HG02852 (cell line): ENCODE data around the gene TAGLN.
"Not testable (repeated sequence)": the region's sequence is repeated elsewhere in the genome, so short reads cannot be mapped to it uniquely, and the experiment has no call there.

ENCODE experiments used
- ATAC-seq: cut with Tn5 transposase; IDR thresholded peaks from one replicate; pipeline ENCODE4 v1.9.1; 2021; ENCODE audit warnings: mild to moderate bottlenecking, moderate library complexity; ENCODE audit not compliant: unreplicated experiment

TAGLN gene

DNA sequence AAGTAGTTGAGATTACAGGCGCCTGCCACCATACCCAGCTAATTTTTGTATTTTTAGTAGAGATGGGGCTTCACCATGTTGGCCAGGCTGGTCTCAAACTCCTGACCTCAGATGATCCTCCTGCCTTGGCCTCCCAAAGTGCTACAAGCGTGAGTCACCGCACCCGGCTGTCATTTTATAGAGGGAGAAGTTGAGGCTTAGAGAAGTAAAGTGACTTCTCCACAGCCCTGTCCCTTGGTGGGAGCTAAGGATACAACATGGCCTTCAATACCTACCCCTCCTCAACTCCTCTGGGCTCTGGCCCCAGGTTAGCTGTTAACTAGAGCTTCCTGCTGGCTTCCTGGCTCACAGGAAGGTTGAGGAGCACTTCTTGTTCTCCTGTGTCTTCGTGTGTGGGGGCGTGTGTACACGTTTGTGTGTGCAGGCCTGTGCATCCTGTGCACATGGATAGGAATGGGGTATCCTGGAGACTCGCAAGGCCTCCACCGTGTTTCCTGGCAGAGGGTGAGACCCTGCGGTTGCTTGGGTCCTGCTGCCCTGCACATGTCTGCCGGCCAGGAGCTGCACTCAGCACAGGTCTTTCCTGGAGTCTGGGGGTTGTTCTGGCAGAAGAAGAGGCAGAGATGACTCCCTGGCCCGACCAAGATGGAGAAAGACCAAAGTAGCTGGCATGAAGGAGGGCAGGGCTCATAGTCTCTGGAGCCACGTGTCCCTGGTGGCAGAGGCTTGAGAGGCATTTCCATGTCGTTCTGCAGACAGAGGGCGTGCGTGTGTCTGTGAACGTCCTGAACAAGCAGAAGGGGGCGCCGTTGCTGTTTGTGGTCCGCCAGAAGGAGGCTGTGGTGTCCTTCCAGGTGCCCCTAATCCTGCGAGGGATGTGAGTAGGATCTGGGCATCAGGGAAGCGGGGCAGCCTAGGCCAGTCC is 18.2 kb upstream of the TAGLN start:
- ATAC-seq: no peak

GRCh38 chr11:117181586-117182550 is 17.3 kb upstream of the TAGLN start:
- no peak for ATAC-seq

GRCh38 chr11:117182551-117182935 is 16.6 kb upstream of the TAGLN start:
- ATAC-seq: no peak

DNA sequence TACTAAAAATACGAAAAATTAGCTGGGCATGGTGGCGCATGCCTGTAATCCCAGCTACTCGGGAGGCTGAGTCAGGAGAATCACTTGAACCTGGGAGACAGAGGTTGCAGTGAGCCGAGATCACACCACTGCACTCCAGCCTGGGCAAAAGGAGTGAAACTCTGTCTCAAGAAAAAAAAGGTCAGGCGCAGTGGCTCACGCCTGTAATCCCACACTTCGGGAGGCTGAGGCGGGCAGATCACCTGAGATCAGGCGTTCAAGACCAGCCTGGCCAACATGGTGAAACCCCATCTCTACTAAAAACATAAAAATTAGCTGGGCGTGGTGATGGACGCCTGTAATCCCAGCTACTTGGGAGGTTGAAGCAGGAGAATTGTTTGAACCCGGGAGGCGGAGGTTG is 16.0 kb upstream of the TAGLN start:
- not testable (repeated sequence) for ATAC-seq

DNA sequence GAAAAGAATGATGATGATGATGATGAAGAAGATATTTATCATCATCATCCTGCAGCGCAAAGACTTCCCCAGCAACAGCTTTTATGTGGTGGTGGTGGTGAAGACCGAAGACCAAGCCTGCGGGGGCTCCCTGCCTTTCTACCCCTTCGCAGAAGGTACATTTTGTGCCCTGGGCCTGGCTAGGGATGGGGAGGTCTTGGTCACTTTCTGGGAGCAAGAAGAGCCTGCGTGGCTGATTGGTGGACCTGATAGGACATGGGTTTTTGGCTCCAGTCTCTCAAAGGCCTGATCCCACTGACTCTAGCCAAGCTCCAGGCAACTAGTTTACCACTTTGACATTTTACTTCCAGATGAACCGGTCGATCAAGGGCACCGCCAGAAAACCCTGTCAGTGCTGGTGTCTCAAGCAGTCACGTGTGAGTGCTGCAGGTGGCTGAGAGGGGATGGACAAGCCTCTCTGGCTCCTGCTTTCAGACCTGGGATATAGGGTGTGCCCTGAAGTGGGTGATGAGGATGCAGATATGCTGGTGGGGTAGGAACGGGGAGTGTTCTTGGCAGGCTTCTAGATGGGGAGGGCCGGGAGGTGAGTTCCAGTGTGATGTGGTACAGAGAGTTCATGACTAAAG is 15.3 kb upstream of the TAGLN start:
- no peak for ATAC-seq

DNA sequence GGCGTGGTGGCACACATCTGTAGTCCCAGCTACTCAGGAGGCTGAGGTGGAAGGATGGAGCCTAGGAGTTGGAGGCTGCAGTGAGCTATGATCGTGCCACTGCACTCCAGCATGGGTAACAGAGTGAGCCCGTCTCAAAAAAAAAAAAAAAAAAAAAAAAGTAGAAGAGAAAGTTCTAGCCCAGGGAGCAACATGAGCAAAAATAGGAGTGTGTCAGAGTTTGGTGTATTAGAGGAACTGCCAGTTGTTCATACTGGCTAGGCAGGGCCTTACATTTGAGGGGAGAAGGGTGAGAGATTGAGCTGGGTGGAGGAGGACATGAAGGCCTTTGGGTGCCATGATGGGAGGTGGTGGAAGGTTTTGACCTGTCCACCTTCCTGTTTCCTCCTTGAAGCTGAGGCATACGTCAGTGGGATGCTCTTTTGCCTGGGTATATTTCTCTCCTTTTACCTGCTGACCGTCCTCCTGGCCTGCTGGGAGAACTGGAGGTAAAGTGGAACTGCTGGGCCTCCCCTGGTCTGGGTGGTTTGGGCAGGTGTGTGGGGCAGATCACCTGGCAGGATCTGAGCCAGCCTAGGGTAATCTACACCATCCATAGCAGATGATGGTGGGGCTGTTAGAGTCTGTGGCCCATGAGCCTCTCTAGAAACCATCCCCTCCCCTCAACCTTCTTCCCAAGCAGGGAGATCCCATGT is 13.3 kb upstream of the TAGLN start:
- ATAC-seq: no peak

GRCh38 chr11:117186431-117186761 is 12.8 kb upstream of the TAGLN start:
- ATAC-seq: no peak

GRCh38 chr11:117187007-117187406 is 12.2 kb upstream of the TAGLN start:
- no peak for ATAC-seq

DNA sequence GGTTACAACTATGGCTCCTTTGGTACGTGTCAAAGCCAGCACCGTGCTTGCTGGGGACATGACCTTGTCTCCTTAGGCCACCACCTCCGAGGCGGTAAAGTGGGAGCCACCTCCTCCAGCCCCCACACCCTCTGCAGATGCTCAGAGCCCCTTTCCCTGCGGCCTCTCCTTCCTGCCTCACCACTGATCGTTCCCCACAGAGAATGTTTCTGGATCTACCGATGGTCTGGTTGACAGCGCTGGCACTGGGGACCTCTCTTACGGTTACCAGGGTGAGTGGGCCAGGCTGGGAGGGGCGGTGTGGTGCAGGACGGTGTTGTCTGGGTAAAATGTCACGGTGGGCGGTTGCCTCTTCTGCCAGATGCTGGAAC is 11.8 kb upstream of the TAGLN start:
- ATAC-seq: no peak

DNA sequence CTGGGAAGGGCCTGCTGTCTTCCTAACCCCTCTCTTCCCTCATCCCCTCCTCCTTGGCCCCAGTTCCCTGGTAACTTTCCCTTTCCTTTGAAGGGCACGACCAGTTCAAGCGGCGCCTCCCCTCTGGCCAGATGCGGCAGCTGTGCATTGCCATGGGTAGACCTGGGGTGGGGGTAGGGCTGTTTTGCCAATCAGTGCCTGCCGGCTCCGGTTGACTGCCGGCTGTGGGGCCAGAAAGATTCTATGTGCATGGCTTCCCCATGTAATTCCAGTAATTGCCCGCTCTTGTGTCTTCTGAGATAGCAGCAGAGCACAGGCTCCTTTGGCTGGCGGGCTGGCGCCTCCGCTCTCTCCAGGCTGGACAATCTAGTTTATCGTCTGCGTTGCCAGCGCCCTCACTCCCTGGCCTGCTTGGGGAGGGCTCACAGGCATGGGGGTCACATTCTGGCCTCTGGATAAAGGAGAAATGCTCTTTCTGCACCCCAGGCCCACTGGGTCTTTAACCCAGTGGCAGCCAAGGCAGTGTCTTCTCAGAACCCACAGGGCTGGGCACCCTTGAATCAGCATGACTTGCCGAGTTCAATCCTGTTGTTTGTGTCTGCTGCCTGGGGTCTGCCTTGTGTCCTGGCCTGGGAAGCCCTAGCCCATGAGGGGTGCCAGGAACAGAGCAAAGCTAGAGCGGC is 11.2 kb upstream of the TAGLN start:
- ATAC-seq: no peak

GRCh38 chr11:117188620-117189081 is 10.5 kb upstream of the TAGLN start:
- ATAC-seq: no peak

DNA sequence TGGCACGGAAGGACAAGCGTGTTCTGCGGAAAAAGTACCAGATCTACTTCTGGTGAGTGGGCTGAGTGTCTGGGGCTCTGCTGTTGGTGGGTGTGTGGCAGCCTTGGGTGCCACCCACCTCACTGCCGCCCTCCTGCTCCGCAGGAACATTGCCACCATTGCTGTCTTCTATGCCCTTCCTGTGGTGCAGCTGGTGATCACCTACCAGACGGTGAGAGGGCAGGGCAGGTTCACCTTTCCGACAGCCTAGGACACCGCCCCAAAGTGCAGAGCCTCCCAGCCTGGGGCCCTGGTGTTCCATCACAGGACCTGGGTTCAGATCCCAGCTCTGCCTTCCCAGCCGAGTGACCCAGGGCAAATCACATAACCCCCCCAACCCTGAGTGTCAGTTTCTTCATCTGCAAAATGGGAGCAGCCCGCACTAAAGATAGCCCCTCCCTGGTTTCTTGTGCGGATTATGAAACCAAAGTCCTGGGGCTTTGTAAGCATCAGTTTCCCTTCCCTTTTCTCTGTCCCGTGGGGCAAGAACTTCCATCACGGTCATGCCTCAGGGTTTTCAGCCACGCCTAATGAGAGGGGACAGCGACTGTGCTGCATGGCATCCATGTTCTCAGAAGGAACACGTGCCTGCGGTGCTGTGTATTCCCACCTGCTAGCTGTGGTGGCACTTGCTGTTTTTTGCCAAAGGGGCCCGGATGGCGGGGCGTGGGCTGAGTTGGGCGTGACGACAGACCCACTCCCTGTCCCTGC is 9.8 kb upstream of the TAGLN start:
- ATAC-seq: peak; percentile 67

DNA sequence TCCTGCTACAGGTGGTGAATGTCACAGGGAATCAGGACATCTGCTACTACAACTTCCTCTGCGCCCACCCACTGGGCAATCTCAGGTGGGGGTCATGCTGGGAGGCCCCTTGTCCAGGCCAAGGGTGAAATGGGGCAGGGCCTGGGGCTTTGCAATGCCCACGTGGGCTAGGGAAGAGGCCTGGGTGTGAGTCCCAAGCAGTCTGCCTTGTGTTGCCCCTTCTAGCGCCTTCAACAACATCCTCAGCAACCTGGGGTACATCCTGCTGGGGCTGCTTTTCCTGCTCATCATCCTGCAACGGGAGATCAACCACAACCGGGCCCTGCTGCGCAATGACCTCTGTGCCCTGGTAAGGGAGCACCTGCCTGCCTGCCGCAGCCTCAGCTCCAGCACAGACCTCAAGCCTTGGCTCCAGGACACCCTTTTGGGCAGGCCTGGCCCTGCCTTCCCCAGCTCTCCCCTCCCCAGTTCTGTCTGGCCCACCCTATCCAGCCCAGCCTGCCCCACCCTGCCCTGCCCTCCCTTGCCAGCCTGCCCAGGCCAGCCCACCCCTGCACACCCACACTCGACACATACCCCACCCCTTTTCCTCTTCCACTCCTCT is 9.1 kb upstream of the TAGLN start:
- no peak for ATAC-seq

DNA sequence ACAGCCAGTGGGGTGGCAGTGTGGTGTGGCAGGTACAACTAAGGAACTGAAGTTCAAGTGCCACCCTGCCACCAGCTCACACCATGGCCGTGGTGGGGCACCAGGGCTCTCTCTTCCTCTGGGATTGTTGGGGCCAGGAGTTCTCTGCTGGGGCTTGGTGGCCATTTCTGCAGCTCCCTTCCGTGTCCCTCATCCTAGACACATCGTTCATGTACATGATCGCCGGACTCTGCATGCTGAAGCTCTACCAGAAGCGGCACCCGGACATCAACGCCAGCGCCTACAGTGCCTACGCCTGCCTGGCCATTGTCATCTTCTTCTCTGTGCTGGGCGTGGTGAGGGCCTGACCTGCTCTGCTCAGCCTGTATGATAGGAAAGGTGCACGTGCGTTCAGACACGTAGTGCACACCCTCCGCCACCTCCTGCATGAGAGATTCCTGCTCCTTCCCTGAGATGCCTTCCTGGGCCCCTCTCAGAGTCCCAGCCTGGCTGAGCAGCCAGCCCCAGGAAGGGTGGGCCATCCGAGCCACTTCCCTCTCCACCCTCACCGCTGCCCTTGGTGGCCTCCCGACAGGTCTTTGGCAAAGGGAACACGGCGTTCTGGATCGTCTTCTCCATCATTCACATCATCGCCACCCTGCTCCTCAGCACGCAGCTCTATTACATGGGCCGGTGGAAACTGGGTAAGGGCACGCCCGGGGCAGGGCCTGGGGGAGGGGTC is 7.3 kb upstream of the TAGLN start:
- no peak for ATAC-seq

GRCh38 chr11:117192401-117192875 is 6.7 kb upstream of the TAGLN start:
- no peak for ATAC-seq

DNA sequence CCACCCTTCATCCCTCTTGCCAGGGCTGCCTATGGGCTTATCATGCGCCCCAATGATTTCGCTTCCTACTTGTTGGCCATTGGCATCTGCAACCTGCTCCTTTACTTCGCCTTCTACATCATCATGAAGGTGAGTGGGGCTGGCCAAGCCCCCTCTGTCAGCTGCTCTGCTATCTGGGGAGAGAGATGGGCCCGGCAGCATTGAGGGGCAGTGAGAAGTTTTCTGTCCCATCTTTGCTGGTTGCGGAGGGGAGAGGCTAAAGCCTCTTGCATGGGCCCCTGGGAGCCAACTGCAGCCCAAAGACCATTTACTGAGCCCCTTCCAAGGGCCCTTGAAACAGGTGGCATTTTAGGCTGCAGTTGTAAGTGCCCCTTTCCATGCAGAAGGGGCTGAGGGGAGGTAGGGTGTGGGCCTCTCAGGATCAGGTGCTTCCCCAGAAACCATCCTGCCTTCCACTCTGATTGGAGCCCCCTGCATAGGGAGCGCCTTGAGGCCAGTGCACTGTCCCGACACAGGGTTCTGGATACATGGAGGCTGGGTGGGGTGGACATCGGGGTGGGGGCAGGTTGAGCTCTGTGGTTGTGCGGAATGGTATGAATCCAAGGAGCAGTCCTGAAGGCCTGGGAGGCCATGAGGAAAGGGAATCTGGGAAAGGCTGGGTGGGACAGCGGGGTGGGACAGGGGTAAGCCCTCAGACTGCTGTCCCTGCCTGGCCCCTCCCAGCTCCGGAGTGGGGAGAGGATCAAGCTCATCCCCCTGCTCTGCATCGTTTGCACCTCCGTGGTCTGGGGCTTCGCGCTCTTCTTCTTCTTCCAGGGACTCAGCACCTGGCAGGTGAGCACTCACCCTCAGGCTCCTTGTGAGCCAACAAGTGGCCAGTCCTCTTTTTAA is 5.8 kb upstream of the TAGLN start:
- ATAC-seq: no peak

- ATAC-seq: no peak
These were observed 4.9 kb upstream of the TAGLN start for GRCh38 chr11:117194267-117194666.
